A673 (cell line): Measurements from ENCODE around the gene CDK5RAP2. TPM values are rescaled to one million over a fixed set of nuclear protein-coding genes. Genes with fewer than 3 reads are reported as not detected.

Experiments used
- BruUV-seq: library from RNA; stranded (reverse); fragments of 400-500 nt; replicated peaks from 2 replicates; lab custom pipeline; 2021; lab: Mats Ljungman, UMichigan
- CTCF ChIA-PET: fragments of 300-600 bp; sonication (Branson Sonifier 250); formaldehyde crosslinking; loops from one replicate; lab custom pipeline; 2022; ENCODE audit warnings: antibody characterized with exemption; lab: Charles Lee
- POLR2A ChIA-PET: fragments of 300-600 bp; sonication (Branson Sonifier 250); formaldehyde crosslinking; loops from one replicate; lab custom pipeline; 2022; ENCODE audit warnings: antibody characterized with exemption; ENCODE audit not compliant: low non-redundant PET; lab: Charles Lee
- DNase-seq: peaks from one replicate; pipeline ENCODE4 v3.0.0-alpha.2; 2015; ENCODE audit warnings: low spot score
- H3K27ac ChIP-seq: fragments of 200-600 bp; sonication (generic); 2 replicates; pipeline ENCODE4 v1.5.1; 2016; ENCODE audit warnings: mixed run types, low read depth, mild to moderate bottlenecking, mixed read lengths, antibody characterized with exemption, low read length; ENCODE audit not compliant: poor library complexity, severe bottlenecking
- H3K27me3 ChIP-seq: fragments of 200-600 bp; sonication (generic); replicated peaks from 2 replicates; pipeline ENCODE4 v1.6.1; 2017; ENCODE audit warnings: mixed run types, low read depth, mild to moderate bottlenecking, mixed read lengths, antibody characterized with exemption, low read length; ENCODE audit not compliant: insufficient read depth, poor library complexity
- H3K36me3 ChIP-seq: fragments of 200-600 bp; sonication (generic); 2 replicates; pipeline ENCODE4 v1.6.1; 2016; ENCODE audit warnings: mixed run types, mild to moderate bottlenecking, mixed read lengths, antibody characterized with exemption, low read length; ENCODE audit not compliant: insufficient read depth, poor library complexity, severe bottlenecking
- H3K4me1 ChIP-seq: fragments of 200-600 bp; sonication (generic); 2 replicates; pipeline ENCODE4 v1.6.1; 2017; ENCODE audit warnings: mixed run types, mild to moderate bottlenecking, mixed read lengths, antibody characterized with exemption, low read length; ENCODE audit not compliant: insufficient read depth, poor library complexity, severe bottlenecking
- H3K4me3 ChIP-seq: fragments of 200-600 bp; sonication (generic); 2 replicates; pipeline ENCODE4 v1.5.1; 2016; ENCODE audit warnings: low read depth, mixed run types, mild to moderate bottlenecking, mixed read lengths, low read length; ENCODE audit not compliant: poor library complexity, severe bottlenecking
- H3K9me3 ChIP-seq: fragments of 200-600 bp; sonication (generic); 2 replicates; pipeline ENCODE4 v1.6.1; 2016; ENCODE audit warnings: mixed run types, low read depth, mild to moderate bottlenecking, mixed read lengths, antibody characterized with exemption, low read length; ENCODE audit not compliant: poor library complexity, severe bottlenecking
- EZH2 ChIP-seq: fragments of 200-600 bp; sonication (generic); IDR thresholded peaks from 2 replicates; pipeline ENCODE4 v1.6.1; 2017; ENCODE audit warnings: borderline replicate concordance, low read depth, mild to moderate bottlenecking, mixed read lengths, antibody characterized with exemption, low read length; ENCODE audit not compliant: poor library complexity, severe bottlenecking
- intact Hi-C: fragments of 100-400 bp; cut with micrococcal nuclease; formaldehyde crosslinking; loops from one replicate; pipeline ENCODE4 v1.10.0; 2022; ENCODE audit not compliant: unreplicated experiment
- total RNA-seq: library from RNA; stranded (reverse); gene quantifications from 2 replicates; pipeline ENCODE4 v1.2.3, GENCODE V29; 2021
- TF ChIP-seq, protein P1 (sequence below): fragments of 300-800, 200-600 bp; sonication (generic); conservative IDR thresholded peaks from 2 replicates; pipeline ENCODE4 v1.5.1; 2017; ENCODE audit warnings: low read depth, mild to moderate bottlenecking, antibody characterized with exemption, low read length, moderate library complexity, mixed read lengths

Gene CDK5RAP2
- total RNA-seq, 1 experiment from 2014 or later = 94.5 TPM

GRCh38 chr9:120402741-120403542 lies 177.0 kb downstream of the CDK5RAP2 start:
- no peaks in the 10 kb centered on the region for H3K27me3 ChIP-seq
- ChIA-PET CTCF (no interaction called here), POLR2A (interaction anchor here (0.6 kb wide), 1 partner anchor 297 kb away, joined by 3 read pairs; no protein-coding TSS in a partner anchor)
- TF ChIP-seq, protein P1, sequence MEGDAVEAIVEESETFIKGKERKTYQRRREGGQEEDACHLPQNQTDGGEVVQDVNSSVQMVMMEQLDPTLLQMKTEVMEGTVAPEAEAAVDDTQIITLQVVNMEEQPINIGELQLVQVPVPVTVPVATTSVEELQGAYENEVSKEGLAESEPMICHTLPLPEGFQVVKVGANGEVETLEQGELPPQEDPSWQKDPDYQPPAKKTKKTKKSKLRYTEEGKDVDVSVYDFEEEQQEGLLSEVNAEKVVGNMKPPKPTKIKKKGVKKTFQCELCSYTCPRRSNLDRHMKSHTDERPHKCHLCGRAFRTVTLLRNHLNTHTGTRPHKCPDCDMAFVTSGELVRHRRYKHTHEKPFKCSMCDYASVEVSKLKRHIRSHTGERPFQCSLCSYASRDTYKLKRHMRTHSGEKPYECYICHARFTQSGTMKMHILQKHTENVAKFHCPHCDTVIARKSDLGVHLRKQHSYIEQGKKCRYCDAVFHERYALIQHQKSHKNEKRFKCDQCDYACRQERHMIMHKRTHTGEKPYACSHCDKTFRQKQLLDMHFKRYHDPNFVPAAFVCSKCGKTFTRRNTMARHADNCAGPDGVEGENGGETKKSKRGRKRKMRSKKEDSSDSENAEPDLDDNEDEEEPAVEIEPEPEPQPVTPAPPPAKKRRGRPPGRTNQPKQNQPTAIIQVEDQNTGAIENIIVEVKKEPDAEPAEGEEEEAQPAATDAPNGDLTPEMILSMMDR = no peak
- TF ChIP-seq EZH2 = no peak
- H3K4me3 ChIP-seq = no peak overlapping the region
- no TSS peak for BruUV-seq
- DNase-seq = peak; percentile 51
- intact Hi-C loops = no loop called here
- no peaks in the 10 kb centered on the region for H3K4me1 ChIP-seq
- H3K27ac ChIP-seq = peak overlapping the region; percentile 2
- H3K9me3 ChIP-seq = no peaks in the 10 kb centered on the region
- H3K36me3 ChIP-seq = peaks cover 78% of the 10 kb centered on the region

DNA sequence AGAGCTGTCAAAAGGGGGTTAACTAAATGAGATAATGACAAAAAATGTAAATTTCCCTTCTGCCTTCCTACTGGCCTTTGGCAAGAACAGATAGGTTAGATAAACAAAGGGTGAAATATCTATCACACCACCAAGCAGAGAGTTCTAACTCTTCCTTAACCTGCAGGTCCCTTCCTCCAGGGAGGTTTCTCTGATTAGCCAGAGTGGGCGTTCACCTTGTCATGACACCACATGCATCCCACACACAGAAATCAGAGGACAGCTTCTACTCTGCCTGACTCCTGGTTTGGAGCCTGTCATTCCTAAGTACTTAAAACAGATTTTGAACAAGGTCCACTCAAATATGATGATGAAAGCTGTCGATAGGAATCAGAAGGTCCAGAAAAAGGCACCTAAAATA lies 180.0 kb downstream of the CDK5RAP2 start:
- Histone ChIP-seq H3K4me1 (no peaks in the 10 kb centered on the region), H3K27ac (no peak overlapping the region), H3K36me3 (peaks cover 66% of the 10 kb centered on the region), H3K27me3 (no peaks in the 10 kb centered on the region), H3K4me3 (no peak overlapping the region), H3K9me3 (no peaks in the 10 kb centered on the region)
- ChIA-PET POLR2A (no interaction called here), CTCF (no interaction called here)
- no peak for TF ChIP-seq EZH2
- TF ChIP-seq, protein P1 = no peak
- BruUV-seq = no TSS peak
- no peak for DNase-seq
- intact Hi-C loops = no loop called here

- no TSS peak for BruUV-seq
- Histone ChIP-seq H3K9me3 (no peaks in the 10 kb centered on the region), H3K36me3 (peaks cover 79% of the 10 kb centered on the region), H3K4me3 (no peak overlapping the region), H3K4me1 (no peaks in the 10 kb centered on the region), H3K27ac (no peak overlapping the region), H3K27me3 (no peaks in the 10 kb centered on the region)
- no peak for DNase-seq
- POLR2A ChIA-PET = no interaction called here
- TF ChIP-seq EZH2 = no peak
- TF ChIP-seq, protein P1 = no peak
- CTCF ChIA-PET = no interaction called here
- intact Hi-C loops = no loop called here
These were observed 181.7 kb downstream of the CDK5RAP2 start for GRCh38 chr9:120398286-120398685.
